HUES64 (cell line): ENCODE measurements around the gene GTF3C1.

Experiments
- H3K27ac ChIP-seq: 2 replicates; pipeline ENCODE4 v1.7.0; 2013; ENCODE audit warnings: low read depth, low read length, inconsistent platforms
- H3K27me3 ChIP-seq: 2 replicates; pipeline ENCODE4 v1.6.1; 2013; ENCODE audit warnings: mild to moderate bottlenecking, low read length; ENCODE audit not compliant: insufficient read depth
- H3K36me3 ChIP-seq: 2 replicates; pipeline ENCODE4 v1.6.1; 2013; ENCODE audit warnings: mild to moderate bottlenecking, low read length; ENCODE audit not compliant: insufficient read depth
- H3K4me1 ChIP-seq: 2 replicates; pipeline ENCODE4 v1.6.1; 2013; ENCODE audit warnings: mild to moderate bottlenecking, low read length, moderate library complexity; ENCODE audit not compliant: insufficient read depth
- H3K4me3 ChIP-seq: 2 replicates; pipeline ENCODE4 v1.5.1; 2013; ENCODE audit warnings: mild to moderate bottlenecking, low read length, moderate library complexity
- H3K9ac ChIP-seq: 2 replicates; pipeline ENCODE4 v1.6.1; 2013; ENCODE audit warnings: mild to moderate bottlenecking, low read depth, low read length
- H3K9me3 ChIP-seq: 2 replicates; pipeline ENCODE4 v1.6.1; 2013; ENCODE audit warnings: low read depth, low read length; ENCODE audit not compliant: insufficient read depth
- WGBS: fragments of 150-250, 120-280 bp; methylation state at CpG from one replicate; pipeline ENCODE4 v1.1.7; 2013; ENCODE audit warnings: missing lambda C conversion rate; 5-methylcytosine and 5-hydroxymethylcytosine counted together

Gene GTF3C1

GRCh38 chr16:27485126-27485525 lies 64.6 kb downstream of the GTF3C1 start:
- H3K36me3 ChIP-seq, result peaks cover 100% of the 10 kb centered on the region
- H3K4me1 ChIP-seq, result no peaks in the 10 kb centered on the region
- H3K9me3 ChIP-seq, result no peaks in the 10 kb centered on the region
- no peak overlapping the region for H3K9ac ChIP-seq
- H3K4me3 ChIP-seq, result no peak overlapping the region
- H3K27ac ChIP-seq, result no peak overlapping the region
- no peaks in the 10 kb centered on the region for H3K27me3 ChIP-seq
- WGBS, result 94% methylated on average over 9 of the region's 9 CpGs

GRCh38 chr16:27483624-27484023 lies 66.1 kb downstream of the GTF3C1 start:
- no peak overlapping the region for H3K4me3 ChIP-seq
- peaks cover 97% of the 10 kb centered on the region for H3K36me3 ChIP-seq
- no peak overlapping the region for H3K27ac ChIP-seq
- 98% methylated on average over 5 of the region's 5 CpGs for WGBS
- no peaks in the 10 kb centered on the region for H3K9me3 ChIP-seq
- no peaks in the 10 kb centered on the region for H3K4me1 ChIP-seq
- no peaks in the 10 kb centered on the region for H3K27me3 ChIP-seq
- no peak overlapping the region for H3K9ac ChIP-seq

- Histone ChIP-seq H3K9me3 (no peaks in the 10 kb centered on the region), H3K27me3 (no peaks in the 10 kb centered on the region), H3K27ac (no peak overlapping the region), H3K9ac (no peak overlapping the region), H3K4me3 (no peak overlapping the region), H3K4me1 (no peaks in the 10 kb centered on the region), H3K36me3 (peaks cover 97% of the 10 kb centered on the region)
- WGBS, result 92% methylated on average over 5 of the region's 5 CpGs
Observed at GRCh38 chr16:27483088-27483437, 66.7 kb downstream of the GTF3C1 start.

GRCh38 chr16:27482397-27483087 lies 67.2 kb downstream of the GTF3C1 start:
- no peaks in the 10 kb centered on the region for H3K4me1 ChIP-seq
- H3K27ac ChIP-seq, result no peak overlapping the region
- peaks cover 97% of the 10 kb centered on the region for H3K36me3 ChIP-seq

GRCh38 chr16:27481282-27481934 lies 68.3 kb downstream of the GTF3C1 start:
- peaks cover 97% of the 10 kb centered on the region for H3K36me3 ChIP-seq
- no peaks in the 10 kb centered on the region for H3K27me3 ChIP-seq
- WGBS, result 94% methylated on average over 15 of the region's 15 CpGs
- no peak overlapping the region for H3K4me3 ChIP-seq
- no peak overlapping the region for H3K27ac ChIP-seq
- no peaks in the 10 kb centered on the region for H3K4me1 ChIP-seq
- no peak overlapping the region for H3K9ac ChIP-seq
- no peaks in the 10 kb centered on the region for H3K9me3 ChIP-seq

More at GRCh38 chr16:27482397-27483087, 67.2 kb downstream of the GTF3C1 start:
- Histone ChIP-seq H3K27me3 (no peaks in the 10 kb centered on the region), H3K4me3 (no peak overlapping the region), H3K9ac (no peak overlapping the region), H3K9me3 (no peaks in the 10 kb centered on the region)
- 96% methylated on average over 10 of the region's 10 CpGs for WGBS

- peaks cover 97% of the 10 kb centered on the region for H3K36me3 ChIP-seq
Observed at GRCh38 chr16:27480761-27481160, 69.0 kb downstream of the GTF3C1 start.

GRCh38 chr16:27476240-27476639 lies 73.5 kb downstream of the GTF3C1 start:
- 96% methylated on average over 9 of the region's 9 CpGs for WGBS
- Histone ChIP-seq H3K4me3 (no peak overlapping the region), H3K4me1 (no peaks in the 10 kb centered on the region), H3K27ac (no peak overlapping the region), H3K9ac (no peak overlapping the region), H3K9me3 (no peaks in the 10 kb centered on the region), H3K36me3 (peaks cover 97% of the 10 kb centered on the region), H3K27me3 (no peaks in the 10 kb centered on the region)

More at GRCh38 chr16:27480761-27481160, 69.0 kb downstream of the GTF3C1 start:
- Histone ChIP-seq H3K4me1 (no peaks in the 10 kb centered on the region), H3K9ac (no peak overlapping the region), H3K4me3 (no peak overlapping the region), H3K27ac (no peak overlapping the region), H3K27me3 (no peaks in the 10 kb centered on the region), H3K9me3 (no peaks in the 10 kb centered on the region)
- 95% methylated on average over 7 of the region's 7 CpGs for WGBS

- 93% methylated on average over 9 of the region's 9 CpGs for WGBS
- Histone ChIP-seq H3K4me3 (no peak overlapping the region), H3K9ac (no peak overlapping the region), H3K27me3 (no peaks in the 10 kb centered on the region), H3K9me3 (no peaks in the 10 kb centered on the region), H3K27ac (no peak overlapping the region), H3K4me1 (no peaks in the 10 kb centered on the region), H3K36me3 (peaks cover 97% of the 10 kb centered on the region)
Observed at GRCh38 chr16:27475561-27475960, 74.2 kb downstream of the GTF3C1 start.

- H3K36me3 ChIP-seq, result peaks cover 98% of the 10 kb centered on the region
- H3K4me1 ChIP-seq, result no peaks in the 10 kb centered on the region
- H3K4me3 ChIP-seq, result no peak overlapping the region
- H3K9ac ChIP-seq, result no peak overlapping the region
- H3K9me3 ChIP-seq, result no peaks in the 10 kb centered on the region
- no peak overlapping the region for H3K27ac ChIP-seq
- H3K27me3 ChIP-seq, result no peaks in the 10 kb centered on the region
- 97% methylated on average over 9 of the region's 9 CpGs for WGBS
Observed at GRCh38 chr16:27474921-27475320, 74.8 kb downstream of the GTF3C1 start.

- peaks cover 100% of the 10 kb centered on the region for H3K36me3 ChIP-seq
- WGBS, result 94% methylated on average over 9 of the region's 9 CpGs
Observed at GRCh38 chr16:27474041-27474440, 75.7 kb downstream of the GTF3C1 start.

GRCh38 chr16:27473101-27473900 lies 76.4 kb downstream of the GTF3C1 start:
- Histone ChIP-seq H3K9me3 (no peaks in the 10 kb centered on the region), H3K36me3 (peaks cover 100% of the 10 kb centered on the region), H3K9ac (no peak overlapping the region), H3K27ac (no peak overlapping the region), H3K4me1 (no peaks in the 10 kb centered on the region), H3K27me3 (no peaks in the 10 kb centered on the region), H3K4me3 (no peak overlapping the region)
- WGBS, result 94% methylated on average over 9 of the region's 9 CpGs

More at GRCh38 chr16:27474041-27474440, 75.7 kb downstream of the GTF3C1 start:
- Histone ChIP-seq H3K4me3 (no peak overlapping the region), H3K27ac (no peak overlapping the region), H3K9ac (no peak overlapping the region), H3K27me3 (no peaks in the 10 kb centered on the region), H3K4me1 (no peaks in the 10 kb centered on the region), H3K9me3 (no peaks in the 10 kb centered on the region)
